T-helper 17 cell (primary cell): ENCODE data around the gene GRB2. TPM values are rescaled to one million over a fixed set of nuclear protein-coding genes. Genes with fewer than 3 reads are reported as not detected.
"Not testable (repeated sequence)": the region's sequence is repeated elsewhere in the genome, so short reads cannot be mapped to it uniquely, and the experiment has no call there.

Experiments used
- ATAC-seq: fragments of 150-1000 bp; cut with Tn5 transposase; 2 replicates; pipeline ENCODE4 v1.10.0; 2021; ENCODE audit warnings: mild to moderate bottlenecking, moderate library complexity
- DNase-seq, 3 donors: peaks; one replicate each; pipeline versions ENCODE4 v3.0.0 to v3.0.0-alpha.2; 2020 to 2021
- H3K9me3 ChIP-seq: one replicate; pipeline ENCODE4 v1.7.0; 2013; ENCODE audit warnings: low read length, mild to moderate bottlenecking; ENCODE audit not compliant: control insufficient read depth, poor library complexity, severe bottlenecking
- H3K27ac Mint-ChIP-seq: one replicate; pipeline ENCODE4 v1.8.0; 2022; ENCODE audit warnings: mild to moderate bottlenecking, moderate library complexity, mixed read lengths
- H3K27me3 Mint-ChIP-seq: one replicate; pipeline ENCODE4 v1.8.0; 2022; ENCODE audit warnings: mixed read lengths
- H3K36me3 Mint-ChIP-seq: one replicate; pipeline ENCODE4 v1.8.0; 2022; ENCODE audit warnings: low read depth, mixed read lengths
- H3K4me1 Mint-ChIP-seq: one replicate; pipeline ENCODE4 v1.8.0; 2022; ENCODE audit warnings: mild to moderate bottlenecking, mixed read lengths
- H3K4me3 Mint-ChIP-seq: one replicate; pipeline ENCODE4 v1.8.0; 2022; ENCODE audit warnings: mild to moderate bottlenecking, moderate library complexity, mixed read lengths
- total RNA-seq, 4 donors: library from RNA in 2 of 4; stranded (reverse) in 2 of 4; gene quantifications; one replicate each; pipeline ENCODE4 v1.2.3 and lab custom pipeline; 2022 to 2026

GRB2 gene
- total RNA-seq, 2 donors from 2014 or later = 112 to 117 TPM

DNA sequence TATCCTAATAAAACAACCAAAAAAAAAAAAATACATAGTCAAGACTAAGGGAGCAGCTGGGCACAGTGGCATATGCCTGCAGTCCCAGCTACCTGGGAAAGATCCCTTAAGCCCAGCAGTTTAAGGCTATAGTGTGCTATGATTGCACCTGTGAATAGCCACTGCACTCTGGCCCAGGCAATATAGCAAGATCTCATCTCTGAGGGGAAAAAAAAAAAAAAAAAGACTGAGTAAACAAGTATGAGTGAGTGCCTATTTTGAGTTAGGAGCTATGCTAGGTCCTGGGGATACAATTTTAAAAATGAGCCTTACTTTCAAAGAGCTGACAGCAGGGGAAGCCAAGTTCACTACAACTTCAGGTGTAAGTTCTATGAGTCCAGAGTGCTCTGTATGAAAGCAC lies 55.4 kb downstream of the GRB2 start:
- Mint-ChIP-seq H3K27ac (peak overlapping the region; percentile 83), H3K36me3 (peaks cover 2% of the 10 kb centered on the region), H3K4me1 (peaks cover 58% of the 10 kb centered on the region), H3K27me3 (no peaks in the 10 kb centered on the region), H3K4me3 (no peak overlapping the region)
- DNase-seq (no peak), ATAC-seq (no peak)
- H3K9me3 ChIP-seq = no peaks in the 10 kb centered on the region

- Mint-ChIP-seq H3K36me3 (peaks cover 2% of the 10 kb centered on the region), H3K27me3 (no peaks in the 10 kb centered on the region), H3K4me3 (no peak overlapping the region), H3K4me1 (peaks cover 57% of the 10 kb centered on the region), H3K27ac (peak overlapping the region; percentile 83)
- ATAC-seq = no peak
- DNase-seq = no peak
- H3K9me3 ChIP-seq = no peaks in the 10 kb centered on the region
Measured at GRCh38 chr17:75349589-75349988, 55.9 kb downstream of the GRB2 start.

DNA sequence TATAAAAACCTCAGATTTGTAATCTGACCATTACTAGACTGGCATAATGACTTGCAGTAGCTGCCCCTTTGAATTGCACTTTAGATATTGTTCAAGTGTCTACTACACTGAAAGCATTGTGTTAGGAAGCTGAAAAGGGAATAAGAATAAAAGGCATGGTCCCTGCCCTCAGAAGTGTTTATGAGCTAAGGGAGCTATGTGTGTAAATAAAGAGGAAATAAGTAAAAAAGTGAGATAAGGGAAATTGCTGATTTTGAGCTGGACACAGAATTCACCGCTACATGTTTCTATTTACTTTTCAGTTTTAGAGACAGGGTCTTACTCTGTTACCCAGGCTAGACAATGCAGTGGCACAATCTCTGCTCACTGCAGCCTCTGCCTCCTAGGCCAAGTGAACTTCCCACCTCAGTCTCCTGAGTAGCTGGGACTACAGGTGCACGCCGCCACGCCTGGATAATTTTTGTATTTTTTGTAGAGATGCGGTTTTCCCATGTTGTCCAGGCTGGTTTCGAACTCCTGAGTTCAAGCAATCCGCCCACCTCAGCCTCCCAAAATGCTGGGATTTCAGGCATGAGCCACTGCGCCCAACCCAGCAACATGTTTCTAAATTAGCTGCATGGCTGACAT lies 57.0 kb downstream of the GRB2 start:
- Mint-ChIP-seq H3K36me3 (peaks cover 2% of the 10 kb centered on the region), H3K27ac (peak overlapping the region; percentile 98), H3K4me3 (no peak overlapping the region), H3K27me3 (no peaks in the 10 kb centered on the region), H3K4me1 (peaks cover 62% of the 10 kb centered on the region)
- DNase-seq (no peak), ATAC-seq (no peak)
- H3K9me3 ChIP-seq = no peaks in the 10 kb centered on the region

GRCh38 chr17:75346906-75347305 lies 58.6 kb downstream of the GRB2 start:
- H3K4me1 Mint-ChIP-seq = peaks cover 65% of the 10 kb centered on the region
- no peaks in the 10 kb centered on the region for H3K9me3 ChIP-seq
- ATAC-seq = no peak
- peaks cover 2% of the 10 kb centered on the region for H3K36me3 Mint-ChIP-seq
- peak overlapping the region; percentile 90 for H3K4me3 Mint-ChIP-seq
- DNase-seq = no peak
- H3K27ac Mint-ChIP-seq = peak overlapping the region; percentile 98
- H3K27me3 Mint-ChIP-seq = no peaks in the 10 kb centered on the region

DNA sequence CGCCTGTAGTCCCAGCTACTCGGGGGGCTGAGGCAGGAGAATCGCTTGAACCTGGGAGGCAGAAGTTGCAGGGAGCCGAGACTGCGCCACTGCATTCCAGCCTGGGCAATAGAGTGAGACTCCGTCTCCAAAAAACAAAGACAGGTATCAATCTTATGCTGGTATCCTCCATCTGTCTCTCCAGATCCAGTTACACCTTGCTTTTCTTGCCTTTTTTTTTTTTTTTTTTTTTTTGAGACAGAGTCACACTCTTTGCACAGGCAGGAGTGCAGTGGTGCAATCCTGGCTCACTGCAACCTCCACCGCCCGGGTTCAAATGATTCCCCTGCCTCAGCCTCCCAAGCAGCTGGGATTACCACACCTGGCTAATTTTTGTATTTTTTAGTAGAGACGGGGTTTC lies 59.1 kb downstream of the GRB2 start:
- Mint-ChIP-seq H3K4me3 (peak overlapping the region; percentile 90), H3K27ac (peak overlapping the region; percentile 98), H3K4me1 (peaks cover 67% of the 10 kb centered on the region)
- not testable (repeated sequence) for DNase-seq, ATAC-seq, H3K36me3 Mint-ChIP-seq, H3K9me3 ChIP-seq, H3K27me3 Mint-ChIP-seq

GRCh38 chr17:75345514-75346167 lies 59.8 kb downstream of the GRB2 start:
- Mint-ChIP-seq H3K27ac (peak overlapping the region; percentile 98), H3K36me3 (no peaks in the 10 kb centered on the region), H3K4me3 (peak overlapping the region; percentile 82), H3K27me3 (no peaks in the 10 kb centered on the region), H3K4me1 (peaks cover 62% of the 10 kb centered on the region)
- no peak for DNase-seq
- H3K9me3 ChIP-seq = no peaks in the 10 kb centered on the region
- ATAC-seq = peak; percentile 76

DNA sequence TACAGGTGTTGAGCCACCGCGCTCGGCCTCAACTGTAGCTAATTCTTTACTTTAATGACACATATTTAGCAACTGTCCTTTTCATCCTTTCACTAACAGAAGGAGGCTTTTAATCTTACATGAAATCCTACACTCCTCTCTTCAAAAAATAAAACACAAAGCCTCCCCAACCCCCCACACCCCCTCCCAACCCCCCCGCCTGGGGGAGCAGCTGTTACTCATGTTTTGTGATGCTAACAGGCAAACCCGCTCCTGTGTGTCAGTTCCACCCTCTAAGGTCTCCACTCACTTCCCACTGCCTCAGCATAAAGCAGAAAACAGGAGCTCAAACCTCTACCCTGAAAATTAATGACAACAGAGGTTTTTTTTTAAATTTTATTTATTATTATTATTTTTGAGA lies 60.8 kb downstream of the GRB2 start:
- Mint-ChIP-seq H3K36me3 (no peaks in the 10 kb centered on the region), H3K27ac (peak overlapping the region; percentile 98), H3K4me1 (peaks cover 62% of the 10 kb centered on the region), H3K4me3 (no peak overlapping the region), H3K27me3 (no peaks in the 10 kb centered on the region)
- no peak for ATAC-seq
- no peaks in the 10 kb centered on the region for H3K9me3 ChIP-seq
- no peak for DNase-seq

GRCh38 chr17:75342996-75343395 lies 62.5 kb downstream of the GRB2 start:
- H3K4me1 Mint-ChIP-seq = peaks cover 62% of the 10 kb centered on the region
- no peaks in the 10 kb centered on the region for H3K36me3 Mint-ChIP-seq
- peak overlapping the region; percentile 94 for H3K27ac Mint-ChIP-seq
- DNase-seq (no peak), ATAC-seq (no peak)
- no peaks in the 10 kb centered on the region for H3K9me3 ChIP-seq
- no peaks in the 10 kb centered on the region for H3K27me3 Mint-ChIP-seq
- peak overlapping the region; percentile 43 for H3K4me3 Mint-ChIP-seq

DNA sequence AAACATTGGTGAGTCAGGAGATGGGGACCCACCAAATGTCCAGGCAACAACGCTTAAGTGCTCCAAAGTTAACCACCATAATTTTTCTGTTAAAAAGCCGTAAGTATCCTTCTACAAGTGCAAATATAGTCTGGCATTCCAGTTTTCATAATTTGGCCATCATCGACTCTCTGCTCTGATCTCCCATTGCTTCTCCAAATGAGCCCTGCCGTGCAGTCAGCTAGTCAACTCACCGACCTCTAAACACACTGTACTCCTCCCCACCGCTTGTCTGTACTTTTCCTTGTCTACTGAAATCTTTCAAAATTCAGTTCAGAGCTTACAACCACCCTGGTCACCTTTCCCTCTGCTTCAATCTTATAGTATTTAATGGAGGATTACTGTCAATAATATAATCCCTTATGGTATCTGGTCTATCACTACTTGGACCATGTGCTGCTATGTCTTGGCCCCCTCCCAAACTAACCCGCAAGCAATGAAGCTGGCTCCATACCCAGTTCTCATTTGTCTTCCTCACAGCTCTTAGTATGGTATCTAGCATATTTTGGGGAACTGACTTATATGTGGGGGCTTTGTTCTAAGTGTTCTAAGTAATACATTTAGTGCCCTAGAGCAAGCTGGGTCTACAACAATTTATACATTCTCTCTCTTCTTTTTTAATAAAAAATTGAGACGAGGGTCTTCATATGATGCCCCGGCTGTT lies 63.5 kb downstream of the GRB2 start:
- no peak overlapping the region for H3K4me3 Mint-ChIP-seq
- peak overlapping the region; percentile 84 for H3K27ac Mint-ChIP-seq
- no peaks in the 10 kb centered on the region for H3K27me3 Mint-ChIP-seq
- H3K9me3 ChIP-seq = no peaks in the 10 kb centered on the region
- ATAC-seq (no peak), DNase-seq (no peak)
- no peaks in the 10 kb centered on the region for H3K36me3 Mint-ChIP-seq
- peaks cover 52% of the 10 kb centered on the region for H3K4me1 Mint-ChIP-seq

- H3K4me1 Mint-ChIP-seq = peaks cover 51% of the 10 kb centered on the region
- H3K4me3 Mint-ChIP-seq = peak overlapping the region; percentile 28
- no peaks in the 10 kb centered on the region for H3K36me3 Mint-ChIP-seq
- H3K27ac Mint-ChIP-seq = peak overlapping the region; percentile 84
- no peaks in the 10 kb centered on the region for H3K9me3 ChIP-seq
- H3K27me3 Mint-ChIP-seq = no peaks in the 10 kb centered on the region
- ATAC-seq (no peak), DNase-seq (no peak)
Measured at GRCh38 chr17:75340631-75341030, 64.8 kb downstream of the GRB2 start.

DNA sequence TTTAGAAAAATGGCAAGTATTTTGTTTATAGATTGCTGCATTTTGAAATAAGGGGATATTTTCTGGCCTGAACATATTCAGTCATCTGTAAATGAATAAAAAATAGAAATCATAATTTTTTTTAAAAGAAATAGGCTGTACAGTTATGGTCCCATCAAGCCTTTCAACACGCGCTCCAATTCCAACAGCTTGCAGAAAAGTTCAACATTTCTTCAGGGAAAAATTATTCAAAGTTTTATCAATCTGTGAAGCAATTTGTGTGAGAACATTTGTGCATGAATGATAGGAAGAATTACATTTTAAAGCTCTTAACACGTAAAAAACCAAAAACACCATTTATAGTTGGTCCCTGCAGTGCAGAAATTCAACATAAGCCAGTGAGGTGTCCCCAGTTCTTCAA lies 65.5 kb downstream of the GRB2 start:
- Mint-ChIP-seq H3K27ac (peak overlapping the region; percentile 94), H3K4me3 (peak overlapping the region; percentile 80), H3K4me1 (peaks cover 48% of the 10 kb centered on the region), H3K36me3 (no peaks in the 10 kb centered on the region), H3K27me3 (no peaks in the 10 kb centered on the region)
- H3K9me3 ChIP-seq = no peaks in the 10 kb centered on the region
- DNase-seq = no peak
- ATAC-seq = no peak

GRCh38 chr17:75338335-75338734 lies 67.1 kb downstream of the GRB2 start:
- DNase-seq = no peak
- peak; percentile 60 for ATAC-seq
- Mint-ChIP-seq H3K4me3 (peak overlapping the region; percentile 89), H3K36me3 (no peaks in the 10 kb centered on the region), H3K4me1 (peaks cover 43% of the 10 kb centered on the region), H3K27me3 (no peaks in the 10 kb centered on the region), H3K27ac (peak overlapping the region; percentile 94)
- H3K9me3 ChIP-seq = no peaks in the 10 kb centered on the region

DNA sequence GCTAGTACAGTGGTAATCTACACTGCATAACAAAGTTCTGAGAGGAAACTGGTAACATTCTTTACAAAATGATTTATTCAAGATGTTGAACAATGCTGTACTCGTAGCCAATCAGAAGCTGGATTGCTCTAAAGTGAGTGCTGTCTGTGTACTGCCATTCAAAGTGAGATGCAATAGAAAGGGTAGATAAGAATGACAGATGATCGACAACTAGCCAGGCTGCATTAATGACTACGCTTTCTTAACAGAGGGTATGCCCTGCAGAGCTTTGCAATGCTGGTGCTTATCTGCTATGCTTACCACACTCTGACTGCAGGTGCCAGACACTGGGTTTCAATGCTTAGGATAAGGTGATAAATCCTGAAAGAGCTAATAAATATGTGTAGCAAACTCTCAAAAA lies 70.2 kb downstream of the GRB2 start:
- no peaks in the 10 kb centered on the region for H3K9me3 ChIP-seq
- Mint-ChIP-seq H3K4me1 (peaks cover 32% of the 10 kb centered on the region), H3K27ac (peak overlapping the region; percentile 70), H3K36me3 (no peaks in the 10 kb centered on the region), H3K27me3 (no peaks in the 10 kb centered on the region), H3K4me3 (no peak overlapping the region)
- ATAC-seq = no peak
- no peak for DNase-seq
